Natural killer cell (primary cell): ENCODE results near the gene ZBTB12. TPM values are rescaled to one million over a fixed set of nuclear protein-coding genes. Genes with fewer than 3 reads are reported as not detected.

Source experiments
- ATAC-seq, 3 donors: fragments of 150-1000 bp in 2 of 3; fragments of 200-7000 bp in 1 of 3; cut with Tn5 transposase; 1 replicate in 1 of 3; 2 replicates in 2 of 3; pipeline ENCODE4 v1.10.0; 2021; ENCODE audit warnings: mild to moderate bottlenecking in 2 of 3, moderate library complexity in 2 of 3
- DNase-seq, 2 donors: peaks; one replicate each; pipeline versions ENCODE4 v3.0.0 to v3.0.0-alpha.2; 2013 to 2021; ENCODE audit warnings: mixed read lengths in 1 of 2
- H3K27ac ChIP-seq: one replicate; pipeline ENCODE4 v1.5.1; 2013; ENCODE audit warnings: mild to moderate bottlenecking, low read length
- H3K27me3 ChIP-seq: one replicate; pipeline ENCODE4 v1.6.1; 2013; ENCODE audit warnings: low read length; ENCODE audit not compliant: control insufficient read depth, insufficient read depth
- H3K36me3 ChIP-seq: one replicate; pipeline ENCODE4 v1.6.1; 2013; ENCODE audit warnings: low read length; ENCODE audit not compliant: control insufficient read depth, insufficient read depth
- H3K4me1 ChIP-seq: one replicate; pipeline ENCODE4 v1.6.1; 2013; ENCODE audit warnings: low read length; ENCODE audit not compliant: control insufficient read depth, insufficient read depth
- H3K4me3 ChIP-seq: one replicate; pipeline ENCODE4 v1.5.1; 2013; ENCODE audit warnings: low read length
- H3K9me3 ChIP-seq: one replicate; pipeline ENCODE4 v1.6.1; 2013; ENCODE audit warnings: low read length; ENCODE audit not compliant: control insufficient read depth, insufficient read depth
- H3K27ac Mint-ChIP-seq, 2 donors: one replicate each; pipeline ENCODE4 v1.8.0; 2022; ENCODE audit warnings: mild to moderate bottlenecking in 2 of 2, mixed read lengths in 2 of 2, moderate library complexity in 1 of 2
- H3K27me3 Mint-ChIP-seq, 2 donors: one replicate each; pipeline ENCODE4 v1.8.0; 2022; ENCODE audit warnings: low read depth in 2 of 2, mixed read lengths in 2 of 2
- H3K36me3 Mint-ChIP-seq: one replicate; pipeline ENCODE4 v1.8.0; 2022; ENCODE audit warnings: mixed read lengths
- H3K4me1 Mint-ChIP-seq, 2 donors: one replicate each; pipeline ENCODE4 v1.8.0; 2022; ENCODE audit warnings: mixed read lengths in 2 of 2
- H3K4me3 Mint-ChIP-seq: one replicate; pipeline ENCODE4 v1.8.0; 2022; ENCODE audit warnings: mild to moderate bottlenecking, moderate library complexity, mixed read lengths
- H3K9me3 Mint-ChIP-seq, 2 donors: one replicate each; pipeline ENCODE4 v1.8.0; 2022; ENCODE audit warnings: mixed read lengths in 2 of 2
- CTCF ChIP-seq: fragments of 200-600 bp; IDR thresholded peaks from one replicate; pipeline ENCODE4 v1.8.0; 2022; ENCODE audit warnings: antibody characterized with exemption
- WGBS: methylation state at CpG from one replicate; pipeline ENCODE4 v1.1.7; 2013; ENCODE audit warnings: missing lambda C conversion rate; ENCODE audit not compliant: insufficient coverage; 5-methylcytosine and 5-hydroxymethylcytosine counted together
- intact Hi-C: fragments of 100-400 bp; cut with micrococcal nuclease; formaldehyde crosslinking; loops from one replicate; pipeline ENCODE4 v1.14.2; 2022
- total RNA-seq, 4 donors: library from RNA; stranded (reverse); fragments of 120-200 nt in 1 of 4; gene quantifications; one replicate each; pipeline versions ENCODE4 v1.2.3 to v1.2.4, GENCODE V29; 2013 to 2022

ZBTB12 gene
- total RNA-seq = under 1 TPM; 0.54 to 0.77 (median 0.63) TPM
- 0.86 TPM for total RNA-seq (2013)

DNA sequence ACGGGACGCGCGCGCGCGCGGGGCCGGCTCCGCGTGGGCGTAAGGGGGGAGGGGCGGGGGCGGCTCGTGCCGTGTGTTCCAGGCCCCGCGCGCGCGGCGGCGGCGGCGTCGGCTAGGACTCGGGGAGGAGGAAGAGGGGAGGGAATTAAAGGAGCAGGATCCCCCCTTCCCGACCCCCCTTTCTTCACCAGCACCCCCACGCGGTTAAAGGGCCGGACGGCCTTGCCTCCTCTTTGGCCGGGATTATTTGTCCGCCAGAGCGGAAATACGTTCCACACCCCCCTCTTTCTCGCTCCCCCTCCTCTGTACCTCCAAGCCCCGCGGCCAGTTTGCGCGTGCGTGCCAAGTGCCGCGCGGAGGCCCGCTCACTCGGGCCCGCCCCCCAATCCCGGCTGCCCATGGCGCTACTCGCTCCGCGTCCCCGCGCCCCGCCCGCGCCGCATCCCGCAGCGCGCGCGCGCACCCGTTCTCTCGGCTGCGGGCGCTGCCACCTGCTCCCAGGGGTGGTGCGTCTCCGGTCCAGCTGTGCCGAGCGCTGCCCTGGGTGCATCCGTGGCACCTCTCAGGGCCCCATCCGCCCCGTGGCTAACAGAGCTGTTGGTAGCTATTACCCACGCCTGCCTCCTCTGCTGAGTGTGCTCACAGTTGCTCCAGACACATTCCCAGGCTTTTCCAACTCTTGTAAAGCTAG is at the start of gene ZBTB12:
ZBTB12 (minus strand) TSS at position 134 of the 691 bp plus-strand sequence. CDS start 781 bp downstream, outside the sequence.
- intact Hi-C loops = no loop called here
- H3K4me3 ChIP-seq = peak within 1 kb of the TSS; percentile 71
- no peaks in the 10 kb centered on the region for H3K9me3 ChIP-seq
- no peaks in the 10 kb centered on the region for H3K27me3 ChIP-seq
- Mint-ChIP-seq H3K4me1 (peaks cover 27 to 42% of the 10 kb centered on the region in 2 donors), H3K36me3 (no peaks in the 10 kb centered on the region), H3K4me3 (peak within 1 kb of the TSS; percentile 82), H3K27me3 (peaks cover 0 to 5% of the 10 kb centered on the region in 2 donors), H3K9me3 (no peaks in the 10 kb centered on the region), H3K27ac (peak within 1 kb of the TSS; percentile 2 to 56)
- H3K4me1 ChIP-seq = peaks cover 45% of the 10 kb centered on the region
- peak within 1 kb of the TSS; percentile 65 for H3K27ac ChIP-seq
- peak; percentile 74 to 93 for DNase-seq
- peak; percentile 59 to 75 (median 66) for ATAC-seq
- no peaks in the 10 kb centered on the region for H3K36me3 ChIP-seq
- WGBS = under 1% methylated on average over 71 of the region's 77 CpGs
- TF ChIP-seq CTCF = no peak

DNA sequence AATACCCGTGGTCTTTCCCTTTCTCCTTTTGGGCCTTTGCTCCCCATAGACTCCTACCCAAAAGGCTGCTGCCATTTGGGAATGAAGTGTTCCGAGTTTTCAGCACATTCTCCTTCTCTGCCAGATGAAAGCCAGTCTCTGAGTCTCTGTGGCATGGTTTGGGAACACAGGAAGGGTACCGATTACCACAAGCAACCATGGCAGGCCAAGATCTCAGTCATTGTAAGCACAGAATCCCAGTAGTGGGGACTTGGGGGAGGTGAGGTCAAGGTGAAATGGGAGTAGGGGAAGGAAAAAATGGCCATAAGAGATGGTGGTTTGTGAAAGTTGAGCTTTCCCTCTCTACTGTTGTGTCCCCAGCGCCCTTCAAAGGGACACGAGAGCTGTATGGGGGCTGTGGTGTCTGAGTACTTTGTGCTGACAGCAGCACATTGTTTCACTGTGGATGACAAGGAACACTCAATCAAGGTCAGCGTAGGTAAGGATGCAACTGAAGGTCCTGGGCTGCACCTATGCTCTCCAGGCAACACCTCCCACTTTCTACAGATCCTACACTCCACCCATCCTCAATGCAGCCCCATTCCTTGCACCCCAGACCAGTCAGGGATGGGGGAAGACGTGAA is 48.2 kb upstream of the ZBTB12 start:
- WGBS = 94% methylated on average over 7 of the region's 7 CpGs
- Mint-ChIP-seq H3K27me3 (peaks cover 7 to 14% of the 10 kb centered on the region in 2 donors), H3K4me3 (no peak overlapping the region), H3K4me1 (peaks cover 0 to 8% of the 10 kb centered on the region in 2 donors), H3K9me3 (no peaks in the 10 kb centered on the region), H3K27ac (peak overlapping the region in 1 of 2 donors; percentile 35), H3K36me3 (peaks cover 12% of the 10 kb centered on the region)
- no peak for TF ChIP-seq CTCF
- peaks cover 30% of the 10 kb centered on the region for H3K36me3 ChIP-seq
- intact Hi-C loops = no loop called here
- no peak overlapping the region for H3K4me3 ChIP-seq
- ATAC-seq = no peak
- no peaks in the 10 kb centered on the region for H3K9me3 ChIP-seq
- no peaks in the 10 kb centered on the region for H3K27me3 ChIP-seq
- no peaks in the 10 kb centered on the region for H3K4me1 ChIP-seq
- no peak for DNase-seq
- no peak overlapping the region for H3K27ac ChIP-seq

DNA sequence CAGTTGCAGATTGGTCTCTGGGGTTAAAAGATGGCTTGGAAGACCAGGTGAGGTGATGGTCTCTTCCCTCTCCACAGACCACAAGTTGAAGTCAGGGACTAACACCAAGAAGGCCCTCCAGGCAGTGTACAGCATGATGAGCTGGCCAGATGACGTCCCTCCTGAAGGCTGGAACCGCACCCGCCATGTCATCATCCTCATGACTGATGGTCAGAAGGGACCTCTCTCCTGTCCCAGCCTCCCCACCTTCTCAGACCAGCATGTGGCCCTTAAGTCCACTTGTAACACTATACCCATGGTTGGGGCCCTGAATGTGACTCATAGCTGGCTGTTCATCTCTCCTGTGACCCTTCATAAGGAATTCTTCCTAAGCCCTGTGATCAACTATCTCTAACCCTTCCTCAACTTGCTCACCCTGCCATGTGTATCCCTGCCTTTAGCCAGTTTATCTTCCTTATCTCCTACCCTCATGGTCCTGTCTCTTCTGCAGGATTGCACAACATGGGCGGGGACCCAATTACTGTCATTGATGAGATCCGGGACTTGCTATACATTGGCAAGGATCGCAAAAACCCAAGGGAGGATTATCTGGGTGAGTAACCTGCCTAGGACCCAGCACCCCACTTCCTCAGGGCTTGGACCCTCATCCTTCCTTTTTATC is 47.0 kb upstream of the ZBTB12 start:
- TF ChIP-seq CTCF = no peak
- Mint-ChIP-seq H3K9me3 (no peaks in the 10 kb centered on the region), H3K36me3 (peaks cover under 1% of the 10 kb centered on the region), H3K4me1 (peaks cover 0 to 8% of the 10 kb centered on the region in 2 donors), H3K27ac (peak overlapping the region in 1 of 2 donors; percentile 35), H3K27me3 (peaks cover 7 to 14% of the 10 kb centered on the region in 2 donors), H3K4me3 (no peak overlapping the region)
- no peaks in the 10 kb centered on the region for H3K9me3 ChIP-seq
- H3K27me3 ChIP-seq = no peaks in the 10 kb centered on the region
- 95% methylated on average over 6 of the region's 6 CpGs for WGBS
- no peak for DNase-seq
- no peak for ATAC-seq
- no peak overlapping the region for H3K27ac ChIP-seq
- H3K36me3 ChIP-seq = peaks cover 18% of the 10 kb centered on the region
- intact Hi-C loops = no loop called here
- no peaks in the 10 kb centered on the region for H3K4me1 ChIP-seq
- H3K4me3 ChIP-seq = no peak overlapping the region
